Smooth muscle cell (in vitro differentiated cells): Measurements from ENCODE around the gene NLRC3. TPM values are rescaled to one million over a fixed set of nuclear protein-coding genes. Genes with fewer than 3 reads are reported as not detected.

Experiments
- DNase-seq: peaks from one replicate; lab custom pipeline; 2025; ENCODE audit not compliant: unreplicated experiment; lab: John Stamatoyannopoulos, UW
- H2AFZ ChIP-seq: fragments of 200-600 bp; sonication (generic); 2 replicates; pipeline ENCODE4 v1.6.0; 2016; ENCODE audit warnings: antibody characterized with exemption, low read depth, mild to moderate bottlenecking
- H3F3A ChIP-seq: fragments of 200-600 bp; sonication (generic); 2 replicates; pipeline ENCODE4 v1.6.0; 2017; ENCODE audit warnings: antibody characterized with exemption, low read depth
- H3K27ac ChIP-seq: fragments of 200-600 bp; sonication (generic); 2 replicates; pipeline ENCODE4 v1.5.1; 2016; ENCODE audit warnings: low read depth, mild to moderate bottlenecking
- H3K27me3 ChIP-seq: fragments of 200-600 bp; sonication (generic); 2 replicates; pipeline ENCODE4 v1.6.1; 2016; ENCODE audit warnings: low read depth, mild to moderate bottlenecking
- H3K36me3 ChIP-seq: fragments of 200-600 bp; sonication (generic); 2 replicates; pipeline ENCODE4 v1.5.1; 2016; ENCODE audit warnings: low read depth
- H3K4me1 ChIP-seq: fragments of 200-600 bp; sonication (generic); 2 replicates; pipeline ENCODE4 v1.5.1; 2016; ENCODE audit warnings: low read depth
- H3K4me2 ChIP-seq: fragments of 200-600 bp; sonication (generic); 2 replicates; pipeline ENCODE4 v1.6.0; 2016; ENCODE audit warnings: mild to moderate bottlenecking
- H3K4me3 ChIP-seq: fragments of 200-600 bp; sonication (generic); 2 replicates; pipeline ENCODE4 v1.5.1; 2016; ENCODE audit warnings: mild to moderate bottlenecking
- H3K79me2 ChIP-seq: fragments of 200-600 bp; sonication (generic); 2 replicates; pipeline ENCODE4 v1.6.0; 2016; ENCODE audit warnings: low read depth, mild to moderate bottlenecking
- H3K9ac ChIP-seq: fragments of 200-600 bp; sonication (generic); 2 replicates; pipeline ENCODE4 v1.6.0; 2016; ENCODE audit warnings: low read depth
- H3K9me3 ChIP-seq: fragments of 200-600 bp; sonication (generic); replicated peaks from 2 replicates; pipeline ENCODE4 v1.5.1; 2016; ENCODE audit warnings: low read depth
- H4K20me1 ChIP-seq: fragments of 200-600 bp; sonication (generic); 2 replicates; pipeline ENCODE4 v1.6.0; 2016; ENCODE audit warnings: low read depth
- WGBS: methylation state at CpG from one replicate; pipeline ENCODE4 v1.1.7; 2016; ENCODE audit warnings: low lambda C conversion rate; 5-methylcytosine and 5-hydroxymethylcytosine counted together
- polyA plus RNA-seq: library from polyadenylated mRNA; unstranded; fragments of >200 nt; fragmentation: Nextera tagmentation; extraction: Ambion mirVana; gene quantifications from 2 replicates; pipeline ENCODE4 v1.2.1, GENCODE V29; 2016
- total RNA-seq: library from RNA; depleted of rRNA; stranded (reverse); fragments of >200 nt; gene quantifications from 2 replicates; pipeline ENCODE4 v1.2.3, GENCODE V29; 2014
- TF ChIP-seq, protein P1 (sequence below): fragments of 200-600 bp; sonication (generic); IDR thresholded peaks from 2 replicates; pipeline ENCODE4 v1.5.1; 2017; ENCODE audit warnings: borderline replicate concordance, mild to moderate bottlenecking, antibody characterized with exemption; ENCODE audit not compliant: insufficient read depth, poor library complexity, severe bottlenecking

The NLRC3 gene
- total and polyA plus RNA-seq, 2 experiments from 2014 or later, result 0.02 TPM; not detected in 1

DNA sequence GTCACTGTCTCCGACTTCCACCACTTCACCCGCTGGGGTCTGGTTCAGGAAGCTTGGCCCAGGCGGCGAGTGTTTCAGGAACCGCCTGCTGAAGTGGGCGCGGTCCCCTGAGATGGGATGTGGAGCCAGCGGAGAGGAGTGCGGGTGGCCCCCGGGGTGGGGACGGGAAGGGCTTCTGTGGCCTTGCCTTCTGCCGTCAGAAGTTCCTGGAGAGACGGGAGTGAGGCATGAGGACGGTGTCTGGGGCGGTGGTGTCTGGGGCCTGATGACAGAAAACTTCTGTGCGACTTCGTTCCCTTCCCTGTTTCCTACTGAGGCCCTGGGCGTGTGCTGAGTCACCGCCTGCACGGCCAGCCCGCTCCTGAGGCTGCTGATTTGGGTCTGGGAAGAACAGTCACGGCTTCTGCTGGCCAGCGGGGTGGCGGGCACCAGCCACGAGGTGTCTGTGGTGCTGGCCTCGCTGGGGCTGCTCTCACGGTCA is 12.3 kb upstream of the NLRC3 start:
- no peak overlapping the region for H3K4me3 ChIP-seq
- no peaks in the 10 kb centered on the region for H4K20me1 ChIP-seq
- no peaks in the 10 kb centered on the region for H3F3A ChIP-seq
- no peaks in the 10 kb centered on the region for H3K79me2 ChIP-seq
- peak overlapping the region; percentile 59 for H3K4me2 ChIP-seq
- TF ChIP-seq, protein P1, sequence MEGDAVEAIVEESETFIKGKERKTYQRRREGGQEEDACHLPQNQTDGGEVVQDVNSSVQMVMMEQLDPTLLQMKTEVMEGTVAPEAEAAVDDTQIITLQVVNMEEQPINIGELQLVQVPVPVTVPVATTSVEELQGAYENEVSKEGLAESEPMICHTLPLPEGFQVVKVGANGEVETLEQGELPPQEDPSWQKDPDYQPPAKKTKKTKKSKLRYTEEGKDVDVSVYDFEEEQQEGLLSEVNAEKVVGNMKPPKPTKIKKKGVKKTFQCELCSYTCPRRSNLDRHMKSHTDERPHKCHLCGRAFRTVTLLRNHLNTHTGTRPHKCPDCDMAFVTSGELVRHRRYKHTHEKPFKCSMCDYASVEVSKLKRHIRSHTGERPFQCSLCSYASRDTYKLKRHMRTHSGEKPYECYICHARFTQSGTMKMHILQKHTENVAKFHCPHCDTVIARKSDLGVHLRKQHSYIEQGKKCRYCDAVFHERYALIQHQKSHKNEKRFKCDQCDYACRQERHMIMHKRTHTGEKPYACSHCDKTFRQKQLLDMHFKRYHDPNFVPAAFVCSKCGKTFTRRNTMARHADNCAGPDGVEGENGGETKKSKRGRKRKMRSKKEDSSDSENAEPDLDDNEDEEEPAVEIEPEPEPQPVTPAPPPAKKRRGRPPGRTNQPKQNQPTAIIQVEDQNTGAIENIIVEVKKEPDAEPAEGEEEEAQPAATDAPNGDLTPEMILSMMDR, result no peak
- no peaks in the 10 kb centered on the region for H3K27me3 ChIP-seq
- 44% methylated on average over 27 of the region's 27 CpGs for WGBS
- H3K36me3 ChIP-seq, result no peaks in the 10 kb centered on the region
- peak overlapping the region; percentile 76 for H3K27ac ChIP-seq
- no peak overlapping the region for H2AFZ ChIP-seq
- no peaks in the 10 kb centered on the region for H3K9me3 ChIP-seq
- no peak for DNase-seq
- peak overlapping the region; percentile 39 for H3K9ac ChIP-seq
- no peaks in the 10 kb centered on the region for H3K4me1 ChIP-seq

DNA sequence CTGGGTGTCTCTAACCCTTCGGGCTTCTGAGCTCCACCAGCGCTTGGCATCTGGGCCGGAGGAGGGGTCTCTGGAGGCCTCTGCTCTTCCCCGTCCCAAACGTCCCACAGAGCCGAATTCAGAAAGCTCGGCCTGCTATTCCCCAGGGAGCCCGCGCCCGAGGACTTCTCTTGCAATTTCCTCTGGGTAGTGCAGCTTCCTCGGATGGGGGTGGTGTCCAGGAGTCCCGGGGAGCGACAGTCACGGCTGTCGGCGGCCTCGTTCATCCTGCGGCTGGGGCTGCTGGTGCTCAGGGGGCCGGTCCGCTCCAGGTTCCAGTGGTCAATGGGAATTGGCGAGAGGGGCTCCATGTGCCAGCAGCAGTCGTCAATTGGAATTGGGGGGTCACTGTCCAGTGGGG is 11.8 kb upstream of the NLRC3 start:
- Histone ChIP-seq H3K79me2 (no peaks in the 10 kb centered on the region), H3K4me1 (no peaks in the 10 kb centered on the region), H3K9me3 (no peaks in the 10 kb centered on the region), H3K4me2 (peak overlapping the region; percentile 59), H3K9ac (no peak overlapping the region), H3K27ac (peak overlapping the region; percentile 76), H2AFZ (no peak overlapping the region), H4K20me1 (no peaks in the 10 kb centered on the region), H3K4me3 (no peak overlapping the region), H3K36me3 (no peaks in the 10 kb centered on the region), H3K27me3 (no peaks in the 10 kb centered on the region), H3F3A (no peaks in the 10 kb centered on the region)
- no peak for DNase-seq
- TF ChIP-seq, protein P1, result no peak
- WGBS, result 98% methylated on average over 22 of the region's 22 CpGs

DNA sequence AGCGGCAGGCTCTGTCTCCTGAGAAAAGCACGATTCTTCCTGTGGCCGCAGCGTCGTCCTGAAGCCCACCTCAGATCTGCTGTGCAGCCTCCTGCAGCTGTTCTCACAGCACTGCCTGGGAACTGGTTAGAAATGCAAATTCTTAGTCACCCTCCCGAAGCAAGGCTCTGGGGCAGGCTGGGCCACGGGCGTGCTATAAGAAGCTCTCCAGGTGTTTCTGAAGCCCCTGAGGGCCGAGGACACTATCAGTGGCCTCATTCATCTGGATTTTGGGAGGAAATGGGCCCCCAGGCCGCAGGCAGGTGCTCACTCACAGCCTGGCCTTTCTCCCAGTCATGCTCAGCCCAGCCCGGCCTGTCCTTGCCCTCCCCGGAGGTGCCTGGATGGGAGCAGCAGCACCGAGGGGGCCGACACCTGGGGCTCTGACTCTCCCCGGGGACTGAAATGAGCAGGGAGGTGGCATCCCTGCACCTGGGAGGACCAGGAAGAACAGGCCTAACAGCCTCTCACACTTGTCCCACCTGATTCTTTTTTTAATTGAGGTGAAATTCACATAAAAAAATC is 10.4 kb upstream of the NLRC3 start:
- DNase-seq, result no peak
- no peaks in the 10 kb centered on the region for H3K79me2 ChIP-seq
- TF ChIP-seq, protein P1, result no peak
- H3K27me3 ChIP-seq, result no peaks in the 10 kb centered on the region
- H3K4me3 ChIP-seq, result no peak overlapping the region
- no peak overlapping the region for H3K27ac ChIP-seq
- H4K20me1 ChIP-seq, result no peaks in the 10 kb centered on the region
- no peak overlapping the region for H3K9ac ChIP-seq
- H3K36me3 ChIP-seq, result no peaks in the 10 kb centered on the region
- WGBS, result 88% methylated on average over 15 of the region's 15 CpGs
- no peaks in the 10 kb centered on the region for H3F3A ChIP-seq
- H2AFZ ChIP-seq, result no peak overlapping the region
- no peaks in the 10 kb centered on the region for H3K9me3 ChIP-seq
- H3K4me2 ChIP-seq, result no peak overlapping the region
- H3K4me1 ChIP-seq, result no peaks in the 10 kb centered on the region

DNA sequence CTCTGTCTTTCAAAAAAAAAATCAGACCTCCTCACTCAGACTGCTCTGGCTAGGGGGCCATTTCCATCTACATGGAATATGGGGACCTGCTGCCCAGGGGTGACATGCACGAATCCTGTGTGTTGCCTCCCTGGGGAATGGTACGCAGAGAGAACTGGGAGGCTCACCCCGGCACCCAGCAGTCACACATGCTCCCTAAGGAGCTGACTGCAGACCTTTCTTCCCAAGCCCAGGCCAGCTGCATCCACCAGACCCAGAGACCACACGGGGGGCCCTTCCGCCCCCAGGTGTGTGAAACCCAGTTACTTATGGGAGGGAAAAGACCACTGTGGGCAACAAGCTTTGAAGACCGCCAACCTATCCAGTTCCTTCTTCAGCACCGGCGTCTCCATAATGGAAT is 7.2 kb upstream of the NLRC3 start:
- TF ChIP-seq, protein P1, result no peak
- no peaks in the 10 kb centered on the region for H3K9me3 ChIP-seq
- no peak overlapping the region for H3K4me2 ChIP-seq
- H3K4me3 ChIP-seq, result no peak overlapping the region
- no peak overlapping the region for H3K27ac ChIP-seq
- H3K4me1 ChIP-seq, result no peaks in the 10 kb centered on the region
- H3K27me3 ChIP-seq, result no peaks in the 10 kb centered on the region
- H3K9ac ChIP-seq, result no peak overlapping the region
- over 99% methylated on average over 8 of the region's 8 CpGs for WGBS
- H2AFZ ChIP-seq, result no peak overlapping the region
- no peaks in the 10 kb centered on the region for H3F3A ChIP-seq
- no peaks in the 10 kb centered on the region for H4K20me1 ChIP-seq
- no peak for DNase-seq
- H3K79me2 ChIP-seq, result no peaks in the 10 kb centered on the region
- H3K36me3 ChIP-seq, result no peaks in the 10 kb centered on the region
